Duodenal mucosa (tissue), 2 donors: Measurements from ENCODE around the gene ABCA7.
A peak's percentile ranks its signal among the peaks of the same experiment; 100 is the strongest.

Source experiments
- H3K27ac ChIP-seq: one replicate; pipeline ENCODE4 v1.7.0; 2013; ENCODE audit warnings: low read depth, low read length
- H3K27me3 ChIP-seq, 2 donors: one replicate each; pipeline ENCODE4 v1.7.0; 2013; ENCODE audit warnings: low read length in 2 of 2, control low read depth in 1 of 2; ENCODE audit not compliant: insufficient read depth in 2 of 2, control insufficient read depth in 1 of 2
- H3K36me3 ChIP-seq, 2 donors: one replicate each; pipeline ENCODE4 v1.7.0; 2013; ENCODE audit warnings: low read length in 2 of 2, control low read depth in 1 of 2; ENCODE audit not compliant: insufficient read depth in 2 of 2, control insufficient read depth in 1 of 2
- H3K4me1 ChIP-seq, 2 donors: one replicate each; pipeline ENCODE4 v1.7.0; 2013; ENCODE audit warnings: low read length in 2 of 2, control low read depth in 1 of 2; ENCODE audit not compliant: insufficient read depth in 2 of 2, control insufficient read depth in 1 of 2
- H3K4me3 ChIP-seq, 2 donors: one replicate each; pipeline ENCODE4 v1.7.0; 2013; ENCODE audit warnings: low read length in 2 of 2, low read depth in 1 of 2
- H3K9ac ChIP-seq, 2 donors: one replicate each; pipeline ENCODE4 v1.7.0; 2013; ENCODE audit warnings: low read length in 2 of 2, low read depth in 1 of 2
- H3K9me3 ChIP-seq, 2 donors: one replicate each; pipeline ENCODE4 v1.7.0; 2013; ENCODE audit warnings: low read length in 2 of 2, control low read depth in 1 of 2; ENCODE audit not compliant: control insufficient read depth in 1 of 2

The ABCA7 gene

GRCh38 chr19:1040476-1041271, 767 bp downstream of the ABCA7 start:
- Histone ChIP-seq H3K4me1 (peaks cover 27 to 55% of the 10 kb centered on the region in 2 donors), H3K27me3 (no peaks in the 10 kb centered on the region), H3K27ac (no peak overlapping the region)

GRCh38 chr19:1041272-1041834, 1.4 kb downstream of the ABCA7 start:
- H3K4me3 ChIP-seq = peak overlapping the region; percentile 71 to 81
- no peaks in the 10 kb centered on the region for H3K27me3 ChIP-seq
- H3K4me1 ChIP-seq = peaks cover 27 to 55% of the 10 kb centered on the region in 2 donors
- H3K36me3 ChIP-seq = peaks cover 0 to under 1% of the 10 kb centered on the region in 2 donors
- H3K9me3 ChIP-seq = no peaks in the 10 kb centered on the region
- peak overlapping the region; percentile 67 to 73 for H3K9ac ChIP-seq
- no peak overlapping the region for H3K27ac ChIP-seq

More at GRCh38 chr19:1040476-1041271, 767 bp downstream of the ABCA7 start:
- no peaks in the 10 kb centered on the region for H3K9me3 ChIP-seq
- H3K9ac ChIP-seq = peak overlapping the region; percentile 69 to 73
- H3K36me3 ChIP-seq = peaks cover 0 to 5% of the 10 kb centered on the region in 2 donors
- H3K4me3 ChIP-seq = peak overlapping the region; percentile 71 to 81

GRCh38 chr19:1041835-1042685, 2.2 kb downstream of the ABCA7 start:
- no peak overlapping the region for H3K27ac ChIP-seq
- H3K27me3 ChIP-seq = no peaks in the 10 kb centered on the region
- H3K4me3 ChIP-seq = peak overlapping the region; percentile 71 to 81
- H3K9ac ChIP-seq = peak overlapping the region; percentile 51 to 67
- peaks cover 27 to 55% of the 10 kb centered on the region in 2 donors for H3K4me1 ChIP-seq
- no peaks in the 10 kb centered on the region for H3K36me3 ChIP-seq
- no peaks in the 10 kb centered on the region for H3K9me3 ChIP-seq

GRCh38 chr19:1042689-1043511, 3.0 kb downstream of the ABCA7 start:
- Histone ChIP-seq H3K9me3 (no peaks in the 10 kb centered on the region), H3K27me3 (no peaks in the 10 kb centered on the region), H3K36me3 (no peaks in the 10 kb centered on the region), H3K4me1 (peaks cover 27 to 50% of the 10 kb centered on the region in 2 donors), H3K4me3 (peak overlapping the region; percentile 71 to 81), H3K27ac (no peak overlapping the region), H3K9ac (peak overlapping the region; percentile 51 to 67)

GRCh38 chr19:1045247-1045603, 5.3 kb downstream of the ABCA7 start:
- Histone ChIP-seq H3K27me3 (no peaks in the 10 kb centered on the region), H3K36me3 (no peaks in the 10 kb centered on the region), H3K4me3 (no peak overlapping the region), H3K9me3 (no peaks in the 10 kb centered on the region), H3K27ac (no peak overlapping the region), H3K4me1 (peaks cover 19 to 29% of the 10 kb centered on the region in 2 donors), H3K9ac (no peak overlapping the region)

- Histone ChIP-seq H3K36me3 (no peaks in the 10 kb centered on the region), H3K4me1 (peaks cover 12 to 20% of the 10 kb centered on the region in 2 donors), H3K27me3 (no peaks in the 10 kb centered on the region), H3K4me3 (no peak overlapping the region), H3K9me3 (no peaks in the 10 kb centered on the region), H3K27ac (no peak overlapping the region), H3K9ac (no peak overlapping the region)
Observed at GRCh38 chr19:1046117-1046626, 6.3 kb downstream of the ABCA7 start.

GRCh38 chr19:1046836-1047695, 7.2 kb downstream of the ABCA7 start:
- H3K4me3 ChIP-seq = no peak overlapping the region
- no peaks in the 10 kb centered on the region for H3K36me3 ChIP-seq
- no peak overlapping the region for H3K27ac ChIP-seq
- H3K9me3 ChIP-seq = no peaks in the 10 kb centered on the region
- H3K27me3 ChIP-seq = no peaks in the 10 kb centered on the region
- H3K4me1 ChIP-seq = peaks cover 8 to 11% of the 10 kb centered on the region in 2 donors
- no peak overlapping the region for H3K9ac ChIP-seq

- H3K27me3 ChIP-seq = no peaks in the 10 kb centered on the region
- H3K4me1 ChIP-seq = peaks cover 2 to 4% of the 10 kb centered on the region in 2 donors
- H3K27ac ChIP-seq = no peak overlapping the region
- H3K9me3 ChIP-seq = no peaks in the 10 kb centered on the region
- H3K36me3 ChIP-seq = no peaks in the 10 kb centered on the region
- H3K9ac ChIP-seq = no peak overlapping the region
- no peak overlapping the region for H3K4me3 ChIP-seq
Observed at GRCh38 chr19:1047696-1048147, 7.8 kb downstream of the ABCA7 start.

GRCh38 chr19:1049106-1049505, 9.2 kb downstream of the ABCA7 start:
- Histone ChIP-seq H3K9ac (no peak overlapping the region), H3K27ac (no peak overlapping the region), H3K27me3 (no peaks in the 10 kb centered on the region), H3K9me3 (no peaks in the 10 kb centered on the region), H3K4me3 (no peak overlapping the region), H3K36me3 (no peaks in the 10 kb centered on the region), H3K4me1 (no peaks in the 10 kb centered on the region)
